RCC 7860 (cell line): Measurements from ENCODE around the gene TMEM81.

Experiments used
- DNase-seq: peaks from one replicate; pipeline ENCODE4 v3.0.0-alpha.2; 2015; ENCODE audit warnings: low spot score
- FAIRE-seq: peaks from 2 replicates; lab custom pipeline; 2012; peaks lifted over from hg19 to GRCh38; lab: Jason Lieb, UNC

Gene TMEM81

GRCh38 chr1:205061665-205062069 is 22.6 kb downstream of the TMEM81 start:
- no peak for FAIRE-seq
- peak; percentile 50 for DNase-seq

GRCh38 chr1:205061227-205061626 is 23.0 kb downstream of the TMEM81 start:
- DNase-seq: no peak
- FAIRE-seq: no peak

GRCh38 chr1:205060746-205061145 is 23.5 kb downstream of the TMEM81 start:
- DNase-seq (no peak), FAIRE-seq (no peak)

DNA sequence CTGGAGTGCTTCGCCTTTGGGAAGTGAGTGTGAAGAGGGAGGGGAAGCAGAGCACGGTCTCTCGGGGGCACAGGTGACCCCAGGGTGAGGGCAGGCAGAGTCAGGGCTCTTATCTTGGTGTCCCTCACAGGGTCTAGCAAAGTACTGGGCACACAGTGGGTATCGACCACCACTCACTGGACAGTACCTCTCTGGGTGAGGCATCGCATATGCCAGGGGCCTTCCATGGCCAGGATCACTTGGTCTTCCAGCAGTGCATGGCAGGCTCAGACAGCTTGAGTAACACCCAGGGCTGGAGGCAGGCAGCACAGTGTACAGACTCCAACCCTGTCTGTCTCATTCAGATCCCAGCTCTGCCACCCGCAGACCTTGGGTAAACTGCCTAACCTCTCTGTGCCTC is 24.6 kb downstream of the TMEM81 start:
- no peak for DNase-seq
- no peak for FAIRE-seq

DNA sequence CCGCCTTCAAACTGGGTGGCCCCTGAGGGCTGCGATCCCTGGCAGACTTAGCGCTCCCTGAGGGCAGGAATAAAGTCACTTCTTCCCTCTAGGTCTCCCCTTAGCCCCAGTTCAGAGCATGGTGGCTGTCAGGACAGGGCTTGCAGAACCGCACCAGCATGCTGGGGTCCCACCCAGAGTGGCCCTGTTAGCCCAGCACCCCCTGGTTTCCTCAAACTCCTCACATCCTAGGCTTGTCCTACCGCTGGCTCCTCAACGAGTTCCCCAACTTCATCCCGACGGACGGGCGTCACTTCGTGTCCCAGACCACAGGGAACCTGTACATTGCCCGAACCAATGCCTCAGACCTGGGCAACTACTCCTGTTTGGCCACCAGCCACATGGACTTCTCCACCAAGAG is 25.4 kb downstream of the TMEM81 start:
- FAIRE-seq (no peak), DNase-seq (no peak)

DNA sequence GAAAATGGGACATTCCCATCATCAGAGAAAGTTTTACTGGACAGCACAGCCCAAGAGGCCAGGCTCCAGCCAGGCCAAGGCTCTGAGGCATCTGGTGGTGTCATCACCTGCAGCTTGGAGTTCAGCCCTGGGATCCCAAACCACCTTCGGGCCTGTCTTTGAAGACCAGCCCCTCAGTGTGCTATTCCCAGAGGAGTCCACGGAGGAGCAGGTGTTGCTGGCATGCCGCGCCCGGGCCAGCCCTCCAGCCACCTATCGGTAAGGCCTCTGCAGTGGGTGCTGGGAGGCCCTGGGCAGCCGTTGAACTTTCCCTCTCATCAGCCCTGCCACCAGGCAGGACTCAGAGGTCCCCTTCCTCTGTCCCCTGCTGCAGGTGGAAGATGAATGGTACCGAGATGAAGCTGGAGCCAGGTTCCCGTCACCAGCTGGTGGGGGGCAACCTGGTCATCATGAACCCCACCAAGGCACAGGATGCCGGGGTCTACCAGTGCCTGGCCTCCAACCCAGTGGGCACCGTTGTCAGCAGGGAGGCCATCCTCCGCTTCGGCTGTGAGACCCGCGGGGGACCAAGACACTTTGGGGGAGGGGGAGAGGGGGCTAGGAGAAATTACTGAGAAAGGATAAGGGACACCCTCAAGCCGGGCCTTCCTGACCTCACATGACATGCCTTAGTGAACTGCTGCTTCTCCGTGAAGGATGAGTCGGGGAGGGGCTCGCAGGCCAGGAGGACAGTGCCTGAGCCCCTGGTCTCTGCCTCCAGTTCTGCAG is 26.3 kb downstream of the TMEM81 start:
- no peak for DNase-seq
- FAIRE-seq: no peak

GRCh38 chr1:205056956-205057568 is 27.2 kb downstream of the TMEM81 start:
- DNase-seq (no peak), FAIRE-seq (no peak)

- FAIRE-seq (no peak), DNase-seq (no peak)
These were observed 28.1 kb downstream of the TMEM81 start for GRCh38 chr1:205056188-205056611.

GRCh38 chr1:205054013-205054412 is 30.2 kb downstream of the TMEM81 start:
- no peak for DNase-seq
- FAIRE-seq: no peak

DNA sequence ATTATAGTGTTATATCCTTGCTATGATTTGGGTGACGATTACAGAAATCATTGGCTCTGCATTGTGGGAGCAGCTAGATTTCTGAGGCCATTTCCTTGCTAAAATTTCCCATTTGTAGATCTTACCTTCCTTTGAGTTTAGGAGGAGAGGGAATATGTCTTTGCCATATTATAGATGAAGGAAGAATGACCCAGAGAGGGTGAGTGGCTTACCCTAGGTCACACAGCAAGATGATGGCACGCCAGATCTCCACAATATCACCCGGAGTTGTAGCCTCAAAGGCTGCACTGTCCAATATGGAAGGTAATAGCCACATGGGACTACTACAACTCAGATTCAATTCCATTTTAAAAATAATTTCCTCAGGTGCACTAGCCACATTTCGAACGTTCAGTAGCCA is 31.0 kb downstream of the TMEM81 start:
- DNase-seq (no peak), FAIRE-seq (no peak)

DNA sequence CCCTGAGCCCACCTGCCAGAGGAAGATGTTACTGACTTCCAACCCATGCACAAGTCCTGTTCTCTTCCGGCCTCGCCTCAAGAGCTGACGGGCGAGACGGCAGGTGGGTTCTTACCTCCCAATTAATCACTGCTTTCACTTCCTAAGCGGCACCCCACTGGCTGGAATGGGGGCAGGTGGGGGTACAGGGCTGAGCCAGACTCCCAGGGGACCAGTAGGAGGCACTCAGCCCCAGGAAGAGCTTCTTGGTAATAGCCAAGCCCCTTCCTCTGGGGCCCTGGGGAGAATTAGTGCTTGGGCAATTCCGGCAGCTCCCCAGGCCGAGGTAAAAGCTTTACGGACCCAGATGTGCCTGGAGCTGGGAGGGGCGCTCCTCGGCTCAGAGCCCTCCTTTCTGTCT is 31.6 kb downstream of the TMEM81 start:
- DNase-seq (no peak), FAIRE-seq (no peak)

DNA sequence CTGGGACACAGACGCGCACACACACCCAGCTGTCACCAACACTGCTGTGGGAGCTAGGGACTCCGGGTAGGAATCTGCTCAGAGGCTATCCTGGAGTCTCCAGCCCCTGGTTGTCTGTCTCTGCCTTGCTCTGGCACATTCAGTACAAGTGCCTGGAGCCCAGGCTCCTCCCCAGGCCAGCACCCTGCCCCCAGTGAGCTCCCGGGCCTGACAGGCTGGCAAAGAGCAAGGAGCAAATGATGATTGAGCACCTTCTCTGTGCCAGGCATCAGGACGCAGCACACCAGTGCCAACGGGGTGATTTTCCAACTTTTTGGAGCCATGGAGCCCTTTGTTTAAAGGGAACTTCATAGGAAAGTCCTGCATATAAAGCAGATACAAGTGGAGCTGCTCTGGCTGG is 34.8 kb downstream of the TMEM81 start:
- FAIRE-seq (no peak), DNase-seq (no peak)

DNA sequence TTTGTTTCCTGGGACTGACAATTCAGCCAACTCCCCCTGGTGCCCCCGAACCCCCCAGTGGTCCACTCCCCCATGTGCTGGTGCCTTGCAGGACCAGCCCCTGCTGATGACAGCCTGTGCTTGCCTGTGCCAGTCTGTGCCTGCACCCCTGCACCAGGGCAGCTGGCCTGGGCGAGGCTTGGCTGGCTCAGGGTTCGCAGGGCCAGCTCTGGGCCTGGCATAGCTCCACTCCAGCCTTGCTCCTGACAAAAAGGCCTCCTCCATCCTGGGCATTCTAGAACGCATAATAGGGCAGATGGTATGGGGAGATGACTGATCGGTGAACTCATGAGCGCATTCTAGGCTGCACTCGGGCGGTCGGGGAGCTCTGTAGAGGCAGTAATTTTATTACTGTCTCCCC is 35.9 kb downstream of the TMEM81 start:
- DNase-seq (no peak), FAIRE-seq (no peak)

- DNase-seq: no peak
- FAIRE-seq: no peak
These were observed 36.5 kb downstream of the TMEM81 start for GRCh38 chr1:205047764-205048231.

DNA sequence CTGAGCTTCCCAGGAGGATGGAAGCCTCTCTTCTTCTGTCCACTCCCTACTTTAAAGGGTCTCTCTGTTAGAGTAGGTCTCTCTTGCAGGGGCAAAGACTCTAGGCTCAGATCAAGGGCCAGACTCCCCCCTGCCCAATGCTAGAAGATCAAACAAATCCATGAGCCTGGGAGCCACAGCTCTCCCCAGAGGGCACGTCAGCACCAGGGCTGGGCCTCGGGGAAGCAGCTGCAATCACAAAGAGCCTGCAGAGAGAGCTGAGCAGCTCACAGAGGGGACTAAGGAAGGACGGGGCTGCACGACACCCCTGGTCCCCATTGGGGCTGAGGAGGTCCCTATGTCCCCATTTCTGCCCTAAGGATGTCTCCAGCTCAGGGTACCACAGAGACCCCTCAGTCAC is 37.4 kb downstream of the TMEM81 start:
- DNase-seq (no peak), FAIRE-seq (no peak)

DNA sequence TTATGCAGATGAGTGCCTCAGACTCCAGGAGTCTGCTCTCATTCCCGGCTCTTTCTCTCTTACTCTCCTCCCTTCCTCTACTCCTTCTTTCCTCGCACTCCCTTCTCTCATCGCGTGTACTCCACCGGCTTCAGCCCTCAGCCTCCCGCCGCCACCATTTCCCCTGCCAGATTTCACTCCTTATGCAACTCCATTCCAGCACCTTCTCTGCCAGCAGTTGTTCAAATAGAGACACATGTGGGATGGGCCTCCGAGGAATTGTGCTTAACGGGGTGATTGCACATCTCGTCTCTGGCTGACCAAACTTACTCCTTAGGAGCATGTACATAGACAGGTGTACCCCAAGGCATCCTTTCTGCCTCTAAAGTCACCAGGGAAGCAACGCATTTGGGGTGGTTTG is 39.1 kb downstream of the TMEM81 start:
- DNase-seq (no peak), FAIRE-seq (no peak)

DNA sequence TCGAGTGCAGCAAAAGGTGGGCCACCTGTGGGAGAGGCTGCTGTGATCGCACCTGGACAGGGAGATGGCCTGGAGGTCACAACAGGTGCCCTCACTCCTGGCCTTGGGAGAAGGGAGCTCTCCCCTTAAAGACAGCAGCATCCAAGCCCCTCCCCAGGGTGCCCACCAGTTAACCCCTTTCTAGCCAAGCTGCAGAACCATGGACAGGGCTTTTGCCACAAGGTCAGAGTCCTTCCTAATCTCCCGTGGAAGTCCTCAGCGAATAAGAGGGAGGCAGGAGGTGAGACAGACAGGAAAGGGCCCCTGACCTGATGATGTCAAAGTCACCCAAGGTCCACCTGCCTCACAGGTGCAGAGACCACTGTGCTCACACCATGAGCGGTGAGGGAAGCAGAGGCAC is 39.5 kb downstream of the TMEM81 start:
- FAIRE-seq (no peak), DNase-seq (no peak)

DNA sequence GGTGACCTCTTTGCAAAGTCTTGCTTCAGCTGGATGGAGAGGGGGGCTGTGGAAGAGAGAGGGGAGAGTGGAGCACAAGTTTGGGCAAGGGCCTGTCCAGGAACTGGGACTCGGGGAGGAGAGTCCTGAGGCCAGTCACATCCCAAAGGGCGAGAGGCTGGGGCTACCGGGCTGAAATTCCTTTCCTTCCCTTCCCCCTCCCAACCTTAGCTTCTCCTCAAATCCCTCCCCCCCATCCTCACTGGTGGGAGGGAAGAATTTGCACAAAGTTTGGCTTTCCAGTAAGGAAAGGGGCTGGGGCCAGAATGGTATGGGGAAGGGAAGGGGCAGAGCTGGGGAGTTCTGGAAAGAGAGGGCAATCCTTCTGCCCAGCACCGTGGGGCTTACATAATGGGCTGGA is 40.4 kb downstream of the TMEM81 start:
- no peak for FAIRE-seq
- no peak for DNase-seq

GRCh38 chr1:205042911-205043806 is 41.1 kb downstream of the TMEM81 start, which contains the start of gene CNTN2:
Gene CNTN2, plus strand, starts transcription at chr1:205043212. Its CDS starts 9,974 bp downstream, at chr1:205053186.
- DNase-seq: no peak
- FAIRE-seq: no peak

- DNase-seq (no peak), FAIRE-seq (no peak)
These were observed 42.0 kb downstream of the TMEM81 start for GRCh38 chr1:205041998-205042910.
